Type B pancreatic cell (in vitro differentiated cells): ENCODE results near the gene RERE. TPM values are rescaled to one million over a fixed set of nuclear protein-coding genes. Genes with fewer than 3 reads are reported as not detected.
A peak's percentile ranks its signal among the peaks of the same experiment; 100 is the strongest.

Experiments
- DNase-seq: peaks from one replicate; pipeline ENCODE4 v3.0.0; 2021; ENCODE audit warnings: mixed read lengths; ENCODE audit not compliant: unreplicated experiment; ENCODE audit errors: extremely low spot score
- H3K27ac Mint-ChIP-seq: 2 replicates; pipeline ENCODE4 v1.8.0; 2021; ENCODE audit warnings: mild to moderate bottlenecking, mixed read lengths
- H3K27me3 Mint-ChIP-seq: 2 replicates; pipeline ENCODE4 v1.8.0; 2021; ENCODE audit warnings: mixed read lengths
- H3K36me3 Mint-ChIP-seq: 2 replicates; pipeline ENCODE4 v1.8.0; 2021; ENCODE audit warnings: mixed read lengths
- H3K4me1 Mint-ChIP-seq: one replicate; pipeline ENCODE4 v1.8.0; 2021; ENCODE audit warnings: mixed read lengths; ENCODE audit not compliant: unreplicated experiment
- H3K4me3 Mint-ChIP-seq: 2 replicates; pipeline ENCODE4 v1.8.0; 2021; ENCODE audit warnings: mild to moderate bottlenecking, mixed read lengths
- H3K9me3 Mint-ChIP-seq: 2 replicates; pipeline ENCODE4 v1.8.0; 2021; ENCODE audit warnings: mixed read lengths
- CTCF ChIP-seq: fragments of 200-600 bp; sonication (generic); conservative IDR thresholded peaks from 2 replicates; pipeline ENCODE4 v1.5.0; 2021; ENCODE audit warnings: antibody characterized with exemption, mild to moderate bottlenecking
- total RNA-seq: library from RNA; stranded (reverse); gene quantifications from 2 replicates; pipeline ENCODE4 v1.2.1, GENCODE V29; 2021; ENCODE audit warnings: low replicate concordance

RERE gene
- total RNA-seq, 1 donor from 2014 or later: 141 TPM

- H3K36me3 Mint-ChIP-seq: peaks cover 10% of the 10 kb centered on the region
- no peaks in the 10 kb centered on the region for H3K27me3 Mint-ChIP-seq
- peaks cover 48% of the 10 kb centered on the region for H3K4me1 Mint-ChIP-seq
- H3K27ac Mint-ChIP-seq: no peak overlapping the region
- H3K9me3 Mint-ChIP-seq: no peaks in the 10 kb centered on the region
- H3K4me3 Mint-ChIP-seq: no peak overlapping the region
- TF ChIP-seq CTCF: no peak
- DNase-seq: no peak
These were observed 338.9 kb downstream of the RERE start for GRCh38 chr1:8478566-8478965.

- Mint-ChIP-seq H3K27me3 (no peaks in the 10 kb centered on the region), H3K4me1 (peaks cover 48% of the 10 kb centered on the region), H3K36me3 (peaks cover 10% of the 10 kb centered on the region), H3K4me3 (no peak overlapping the region), H3K27ac (no peak overlapping the region), H3K9me3 (no peaks in the 10 kb centered on the region)
- DNase-seq: no peak
- TF ChIP-seq CTCF: no peak
These were observed 339.5 kb downstream of the RERE start for GRCh38 chr1:8477983-8478362.

GRCh38 chr1:8477166-8477982 is 340.1 kb downstream of the RERE start:
- Mint-ChIP-seq H3K4me3 (no peak overlapping the region), H3K36me3 (peaks cover 10% of the 10 kb centered on the region), H3K9me3 (no peaks in the 10 kb centered on the region), H3K27ac (peak overlapping the region; percentile 26), H3K4me1 (peaks cover 50% of the 10 kb centered on the region), H3K27me3 (no peaks in the 10 kb centered on the region)
- DNase-seq: no peak
- no peak for TF ChIP-seq CTCF

- Mint-ChIP-seq H3K4me1 (peaks cover 50% of the 10 kb centered on the region), H3K27me3 (no peaks in the 10 kb centered on the region), H3K27ac (peak overlapping the region; percentile 37), H3K9me3 (no peaks in the 10 kb centered on the region), H3K4me3 (no peak overlapping the region), H3K36me3 (peaks cover 10% of the 10 kb centered on the region)
- TF ChIP-seq CTCF: no peak
- no peak for DNase-seq
These were observed 341.4 kb downstream of the RERE start for GRCh38 chr1:8476006-8476405.

GRCh38 chr1:8474369-8474768 is 343.1 kb downstream of the RERE start:
- TF ChIP-seq CTCF: no peak
- Mint-ChIP-seq H3K27ac (no peak overlapping the region), H3K36me3 (peaks cover 12% of the 10 kb centered on the region), H3K27me3 (no peaks in the 10 kb centered on the region), H3K4me1 (peaks cover 51% of the 10 kb centered on the region), H3K9me3 (no peaks in the 10 kb centered on the region), H3K4me3 (no peak overlapping the region)
- no peak for DNase-seq
